ENCODE data around the gene SLIT1. TPM values are rescaled to one million over a fixed set of nuclear protein-coding genes. Genes with fewer than 3 reads are reported as not detected.
A peak's percentile ranks its signal among the peaks of the same experiment; 100 is the strongest.

The SLIT1 gene
- total and polyA plus RNA-seq, 2 of the 8 experiments (the other 6 are each of a cell fraction or from before 2014, with no cell fraction given): 0.70 to 0.88 TPM

DNA sequence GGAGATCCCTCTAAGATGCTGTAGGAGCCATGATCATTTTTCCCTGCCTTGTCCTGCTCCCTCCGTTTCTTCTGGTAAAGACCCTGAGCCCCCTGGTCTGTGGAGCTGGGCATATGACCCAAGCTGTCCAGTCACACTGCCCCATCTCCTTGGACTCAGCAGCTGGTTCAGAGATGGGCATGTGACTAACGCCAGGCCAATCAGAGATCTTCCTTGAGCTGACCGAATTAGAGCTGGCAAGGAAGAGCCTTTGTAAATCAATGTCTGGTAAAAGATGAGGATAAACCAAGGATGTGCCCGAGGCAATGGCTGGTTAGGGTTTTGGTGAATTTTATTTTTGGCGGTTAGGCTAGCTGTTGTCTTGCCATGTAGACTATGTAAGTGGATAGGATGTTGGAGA lies 180.4 kb downstream of the SLIT1 start:
- no peaks in the 10 kb centered on the region for H4K20me1 ChIP-seq (replicated peaks in 1 of 2; ENCODE audit: control insufficient read depth in 1 of 2, insufficient read depth in 2 of 2, low read length in 2 of 2)
- H3K27ac ChIP-seq (ENCODE audit: low read depth, low read length): no peak overlapping the region
- H3K9ac ChIP-seq (replicated peaks in 1 of 4; ENCODE audit: extremely low read depth in 1 of 4, low read depth in 3 of 4, low read length in 3 of 4): no peak overlapping the region
- peak in 1 of 2 experiments; percentile 27 for DNase-seq (ENCODE audit: low read depth in 1 of 2, low spot score in 2 of 2)
- no peak overlapping the region for H4K8ac ChIP-seq (ENCODE audit: extremely low read depth, insufficient read depth, low read length)
- H3K9me3 ChIP-seq (ENCODE audit: insufficient read depth in 2 of 2, low read depth in 1 of 2, low read length in 1 of 2): no peaks in the 10 kb centered on the region
- H2AK5ac ChIP-seq (ENCODE audit: low read depth, low read length): no peak overlapping the region
- no peak overlapping the region for H2BK5ac ChIP-seq (ENCODE audit: low read depth, low read length)
- H3K36me3 ChIP-seq (ENCODE audit: control insufficient read depth in 2 of 4, insufficient read depth in 4 of 4, low read length in 3 of 4): no peaks in the 10 kb centered on the region
- no peak overlapping the region for H4K91ac ChIP-seq (replicated peaks; ENCODE audit: insufficient read length, low read length)
- no peaks in the 10 kb centered on the region for H3K79me2 ChIP-seq (ENCODE audit: control insufficient read depth in 1 of 2, insufficient read depth in 2 of 2, low read length in 2 of 2)
- H2BK120ac ChIP-seq (replicated peaks; ENCODE audit: low read depth, low read length): no peak overlapping the region
- no peak overlapping the region for H2BK12ac ChIP-seq (ENCODE audit: low read depth, low read length)
- no peak overlapping the region for H3K4me2 ChIP-seq (ENCODE audit: insufficient read depth in 1 of 2, low read depth in 2 of 2, low read length in 2 of 2)
- H3K23me2 ChIP-seq (ENCODE audit: low read depth, low read length): peaks cover 1% of the 10 kb centered on the region; the same call in 1 of the 2 replicates
- peaks cover 0 to 4% (median 1%) of the 10 kb centered on the region in 4 experiments; a peak in 4 of 7 replicates for H3K4me1 ChIP-seq (replicated peaks in 1 of 4; ENCODE audit: control insufficient read depth in 3 of 4, insufficient read depth in 4 of 4, low read length in 3 of 4)
- FAIRE-seq: no peak
- POLR2A ChIA-PET (ENCODE audit: partially characterized antibody): no interaction called here
- no peak overlapping the region for H3K23ac ChIP-seq (ENCODE audit: insufficient read length)
- no peak overlapping the region for H2BK20ac ChIP-seq (ENCODE audit: low read length)
- no peak overlapping the region for H3K56ac ChIP-seq (replicated peaks; ENCODE audit: insufficient read length, low read depth, low read length)
- no peak overlapping the region for H3K4me3 ChIP-seq (ENCODE audit: extremely low read depth in 1 of 4, insufficient read depth in 2 of 4, low read depth in 3 of 4, low read length in 4 of 4)
- no peak overlapping the region for H3K14ac ChIP-seq (ENCODE audit: insufficient read length)
- 91% methylated on average over 5 of the region's 5 CpGs; no CpG with 5 or more reads in 1 of the 2 experiments for WGBS, 2 experiments (ENCODE audit: extremely low coverage in 1 of 2, insufficient coverage in 1 of 2, insufficient read length in 1 of 2, insufficient replicate concordance in 2 of 2, low coverage in 1 of 2, low lambda C conversion rate in 2 of 2, missing lambda C conversion rate in 1 of 2)
- no peak overlapping the region for H3K18ac ChIP-seq (ENCODE audit: extremely low read depth, low read length)
- no peaks in the 10 kb centered on the region for H3K27me3 ChIP-seq (replicated peaks in 1 of 4; ENCODE audit: control insufficient read depth in 3 of 4, extremely low read depth in 1 of 4, insufficient read depth in 3 of 4, low read length in 3 of 4)
- H3K79me1 ChIP-seq (ENCODE audit: low read depth, low read length): no peaks in the 10 kb centered on the region
- no peak overlapping the region for H2BK15ac ChIP-seq (ENCODE audit: low read length)
- CTCF ChIA-PET (ENCODE audit: partially characterized antibody): interaction anchor here (0.6 to 8.1 kb wide), 5 partner anchors 11 to 495 kb away, joined by 3 to 47 read pairs (median 3); no protein-coding TSS in a partner anchor
- no peak overlapping the region for H4K5ac ChIP-seq (ENCODE audit: insufficient read length, low read depth, low read length)
- H3K4ac ChIP-seq (replicated peaks; ENCODE audit: insufficient read length, low read depth, low read length): no peak overlapping the region
- no peak overlapping the region for H2AFZ ChIP-seq (ENCODE audit: low read length)
- no peak for TF ChIP-seq CTBP2 (IDR thresholded peaks at IDR 0.05; ENCODE audit: borderline replicate concordance, insufficient read depth, insufficient read length, low read length)
- 0 out of 2 replicates have a peak, but pooled peaks have one; percentile 13 for TF ChIP-seq USF2 (IDR thresholded peaks at IDR 0.05; ENCODE audit: low read length)

Data from H1 (cell line).